GM13977 (cell line): ENCODE data around the gene ZNF853.
"Not testable (repeated sequence)": the region's sequence is repeated elsewhere in the genome, so short reads cannot be mapped to it uniquely, and the experiment has no call there.

ENCODE experiments used
- DNase-seq: peaks from one replicate; pipeline ENCODE4 v3.0.0; 2012; ENCODE audit warnings: low spot score
- CTCF ChIP-seq: IDR thresholded peaks from 2 replicates; pipeline ENCODE4 v1.5.1; 2012; ENCODE audit warnings: mild to moderate bottlenecking, control low read depth; ENCODE audit not compliant: insufficient read depth; ENCODE audit errors: extremely low read depth, missing control alignments
- in situ Hi-C: fragments of 300-500 bp; cut with MboI; formaldehyde crosslinking; loops from one replicate; pipeline ENCODE4 v1.12.0; 2022; ENCODE audit warnings: low sequenced_read_pairs, low pct_unique_long_range_greater_than_20kb, mixed read lengths, inconsistent platforms; ENCODE audit not compliant: unreplicated experiment

ZNF853 gene

GRCh38 chr7:6577369-6578113 lies 37.9 kb upstream of the ZNF853 start, which contains the start of gene ZDHHC4:
Gene ZDHHC4 (plus strand): TSS chr7:6577454. CDS start chr7:6580562, 3,108 bp downstream.
- in situ Hi-C loops, result loop anchor here (25.0 kb wide), 1 partner anchor 260 kb away; the partner anchor contains the start of gene CCZ1B
- no peak for TF ChIP-seq CTCF
- peak; percentile 98 for DNase-seq

- TF ChIP-seq CTCF, result no peak
- DNase-seq, result no peak
- in situ Hi-C loops, result loop anchor here (25.0 kb wide), 1 partner anchor 259 kb away; the partner anchor contains the start of gene CCZ1B
These were observed 37.0 kb upstream of the ZNF853 start for GRCh38 chr7:6578114-6579084.

GRCh38 chr7:6579446-6579845 lies 36.0 kb upstream of the ZNF853 start:
- no peak for TF ChIP-seq CTCF
- in situ Hi-C loops, result loop anchor here (25.0 kb wide), 1 partner anchor 258 kb away; the partner anchor contains the start of gene CCZ1B
- no peak for DNase-seq

GRCh38 chr7:6585746-6586432 lies 29.5 kb upstream of the ZNF853 start:
- DNase-seq, result not testable (repeated sequence)
- in situ Hi-C loops, result loop anchor here (25.0 kb wide), 1 partner anchor 251 kb away; the partner anchor contains the start of gene CCZ1B

- no peak for TF ChIP-seq CTCF
- DNase-seq, result no peak
- in situ Hi-C loops, result loop anchor here (25.0 kb wide), 1 partner anchor 249 kb away; the partner anchor contains the start of gene CCZ1B
These were observed 26.8 kb upstream of the ZNF853 start for GRCh38 chr7:6588566-6588965.

- in situ Hi-C loops, result loop anchor here (25.0 kb wide), 1 partner anchor 248 kb away; the partner anchor contains the start of gene CCZ1B
- no peak for TF ChIP-seq CTCF
- no peak for DNase-seq
These were observed 26.1 kb upstream of the ZNF853 start for GRCh38 chr7:6589151-6589828.
